HG02759 (cell line): Measurements from ENCODE around the gene PGBD4.

Source experiments
- ATAC-seq: cut with Tn5 transposase; IDR thresholded peaks from one replicate; pipeline ENCODE4 v1.9.1; 2021; ENCODE audit warnings: mild to moderate bottlenecking, moderate library complexity; ENCODE audit not compliant: unreplicated experiment

PGBD4 gene

DNA sequence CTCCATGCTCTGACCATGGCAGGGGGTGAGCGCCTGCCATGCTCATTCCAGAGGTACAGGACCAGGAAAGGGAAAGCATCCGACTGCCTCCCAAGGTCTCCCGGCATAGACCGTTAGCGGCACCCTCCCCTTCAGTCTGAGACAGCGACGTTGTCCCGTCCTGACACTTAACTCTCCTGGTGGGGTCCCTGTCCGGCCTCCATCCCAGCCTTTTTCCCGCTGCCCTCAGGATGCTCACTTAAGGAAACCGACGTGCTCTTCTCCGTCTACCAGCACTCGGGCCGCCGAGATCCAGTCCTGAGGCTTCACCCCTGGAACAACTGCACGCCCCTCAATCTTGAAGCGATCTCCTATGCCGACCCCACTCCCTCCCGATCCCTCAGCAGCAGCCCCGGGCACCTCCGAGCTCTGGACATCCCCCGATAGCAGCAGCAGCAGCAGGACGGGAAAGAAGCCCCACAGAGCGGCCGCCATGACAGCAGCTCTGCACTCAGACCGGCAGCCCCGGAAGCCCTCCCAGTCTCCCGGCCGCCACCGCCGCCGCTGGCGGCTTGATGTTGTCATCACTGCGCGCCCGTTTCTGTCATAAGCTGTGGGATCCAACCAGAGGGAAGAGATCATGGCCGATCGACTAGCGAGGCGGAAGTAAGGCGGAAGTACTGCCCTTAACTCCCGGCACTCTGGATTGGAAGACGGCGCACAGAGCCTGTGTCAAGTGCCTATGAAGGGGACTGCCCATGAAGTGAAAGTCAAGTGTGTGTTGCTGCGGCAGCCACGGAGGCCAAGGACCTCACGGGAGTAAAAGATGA lies at the start of gene PGBD4, which contains the start of gene EMC7:
PGBD4 (plus strand) TSS at position 718 of the 809 bp plus-strand sequence. CDS start 449 bp downstream, outside the sequence.
EMC7 (minus strand) TSS at position 497 of the 809 bp plus-strand sequence; CDS start at position 474, 23 bp downstream.
- ATAC-seq: peak; percentile 99

DNA sequence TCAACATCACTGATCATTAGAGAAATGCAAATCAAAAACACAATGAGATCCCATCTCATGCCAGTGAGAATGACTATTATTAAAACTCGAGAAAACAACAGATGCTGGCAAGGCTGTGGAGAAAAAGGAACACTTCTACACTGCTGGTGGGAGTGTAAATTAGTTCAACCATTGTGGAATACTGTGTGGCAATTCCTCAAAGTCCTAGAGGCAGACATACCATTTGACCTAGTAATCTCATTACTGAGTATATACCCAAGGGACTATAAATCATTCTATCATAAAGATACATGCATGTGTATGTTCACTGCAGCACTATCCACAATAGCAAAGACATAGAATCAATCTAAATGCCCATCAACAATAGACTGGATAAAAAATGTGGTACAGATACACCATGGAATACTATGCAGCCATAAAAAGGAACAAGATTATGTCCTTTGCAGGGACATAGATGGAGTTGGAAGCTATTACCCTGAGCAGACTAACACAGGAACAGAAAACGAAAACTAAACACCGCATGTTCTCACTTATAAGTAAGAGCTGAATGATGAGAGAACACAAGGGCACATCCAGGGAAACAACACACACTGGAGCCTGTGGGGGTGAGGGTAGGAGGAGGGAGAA lies 47.7 kb upstream of the PGBD4 start:
- ATAC-seq: no peak

DNA sequence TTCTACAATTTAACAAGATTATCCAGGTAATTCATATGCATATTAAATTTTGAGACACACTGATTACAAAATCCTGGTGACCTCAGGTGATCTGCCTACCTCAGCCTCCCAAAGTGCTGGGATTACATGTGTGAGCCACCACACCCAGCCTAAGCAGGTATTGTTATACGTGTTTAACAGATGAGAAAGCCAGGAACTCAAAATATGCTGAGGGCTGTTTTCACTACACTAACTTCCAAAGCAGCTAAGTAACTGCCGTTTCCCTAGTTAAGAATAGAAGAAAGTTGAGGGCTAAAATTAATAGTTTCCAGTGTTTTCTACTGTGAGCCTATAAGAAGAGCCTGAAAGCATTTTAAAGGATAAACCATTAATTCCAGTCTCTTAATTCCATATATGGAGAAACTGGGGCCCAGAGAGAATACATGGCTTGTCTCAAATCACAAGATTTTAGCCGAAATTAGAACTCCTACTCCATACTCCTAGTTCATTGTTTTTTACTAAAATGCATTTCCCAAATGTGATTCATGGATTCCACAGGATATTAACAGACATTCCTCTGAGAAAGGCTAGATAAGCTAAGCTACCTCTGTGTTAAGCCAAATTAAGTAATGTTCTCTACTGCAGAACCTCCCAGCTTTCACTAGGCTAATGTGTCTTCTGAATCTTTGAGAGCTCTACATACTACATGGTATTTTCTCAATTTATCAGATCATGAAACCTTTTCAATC lies 45.9 kb upstream of the PGBD4 start:
- ATAC-seq: no peak

DNA sequence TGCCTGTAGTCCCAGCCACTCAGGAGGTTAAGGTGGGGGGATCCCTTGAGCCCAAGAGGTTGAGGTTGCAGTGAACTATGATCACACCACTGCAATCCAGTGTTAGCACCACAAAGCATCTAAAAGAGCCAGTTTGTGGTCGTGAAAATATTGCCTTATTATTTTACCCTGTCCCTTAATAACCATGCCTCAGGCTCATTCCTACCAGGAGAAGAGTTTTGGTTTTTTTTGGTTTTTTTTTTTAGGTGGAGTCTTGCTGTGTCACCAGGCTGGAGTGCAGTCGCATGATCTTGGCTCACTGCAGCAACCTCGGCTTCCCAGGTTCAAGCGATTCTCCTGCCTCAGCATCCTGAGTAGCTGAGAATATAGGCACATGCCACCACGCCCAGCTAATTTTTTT lies 45.0 kb upstream of the PGBD4 start:
- no peak for ATAC-seq

DNA sequence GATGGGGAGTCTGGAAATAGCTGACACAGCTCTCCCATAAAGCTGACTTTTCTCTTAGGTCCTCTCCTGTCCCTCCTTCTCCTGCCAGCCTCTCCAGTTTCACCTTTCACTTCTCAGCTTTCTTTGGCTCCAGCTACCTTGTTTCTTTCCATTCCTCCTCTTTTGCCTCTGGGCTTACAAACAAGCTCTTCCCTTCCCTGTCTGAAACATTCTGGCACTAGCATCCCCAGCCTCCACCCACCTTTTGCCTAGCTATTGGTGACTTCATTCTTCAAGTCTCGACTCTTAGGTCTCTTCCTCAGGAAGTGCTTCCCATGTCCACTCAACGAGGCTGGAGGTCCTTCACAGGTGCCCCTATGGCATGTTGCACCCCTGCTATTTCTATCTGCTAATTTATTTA lies 42.4 kb upstream of the PGBD4 start:
- no peak for ATAC-seq

DNA sequence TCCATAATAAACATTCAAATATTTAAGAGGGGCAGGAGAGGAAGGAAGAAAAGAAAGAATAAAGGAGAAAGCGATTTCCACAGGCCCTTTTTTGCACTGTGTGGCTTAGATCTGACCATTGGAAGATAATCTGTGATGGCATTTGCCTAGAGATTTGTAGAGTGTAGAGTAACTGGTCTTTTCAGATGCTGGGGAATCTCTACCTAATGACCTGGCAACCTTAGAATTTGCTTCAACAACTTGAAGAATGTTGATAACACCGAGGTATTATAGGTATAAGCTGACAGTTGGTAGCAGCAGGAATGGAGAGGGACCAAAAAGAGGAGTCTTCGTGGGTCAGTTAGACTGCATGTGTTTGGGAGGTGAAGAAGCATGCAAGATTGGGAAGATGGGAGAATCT lies 41.9 kb upstream of the PGBD4 start:
- no peak for ATAC-seq

DNA sequence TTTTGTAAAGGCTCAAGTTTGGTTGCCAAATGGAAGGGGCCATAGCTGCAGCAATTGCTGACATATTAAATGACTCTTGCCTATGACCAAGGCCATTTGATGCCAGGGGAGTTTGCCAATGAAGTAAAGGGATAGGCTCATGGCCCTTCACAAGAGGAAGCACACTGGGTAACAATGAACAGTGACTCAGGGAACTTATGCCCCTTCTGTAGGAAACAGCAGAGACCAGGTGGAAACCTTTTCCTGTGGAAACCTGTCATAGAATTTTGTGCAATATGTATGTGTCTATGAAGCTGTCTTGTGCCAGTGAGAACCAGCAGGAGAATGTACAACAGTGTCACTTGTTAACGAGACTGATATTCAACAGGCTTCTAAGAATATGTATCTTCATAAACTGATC lies 37.4 kb upstream of the PGBD4 start:
- ATAC-seq: no peak

DNA sequence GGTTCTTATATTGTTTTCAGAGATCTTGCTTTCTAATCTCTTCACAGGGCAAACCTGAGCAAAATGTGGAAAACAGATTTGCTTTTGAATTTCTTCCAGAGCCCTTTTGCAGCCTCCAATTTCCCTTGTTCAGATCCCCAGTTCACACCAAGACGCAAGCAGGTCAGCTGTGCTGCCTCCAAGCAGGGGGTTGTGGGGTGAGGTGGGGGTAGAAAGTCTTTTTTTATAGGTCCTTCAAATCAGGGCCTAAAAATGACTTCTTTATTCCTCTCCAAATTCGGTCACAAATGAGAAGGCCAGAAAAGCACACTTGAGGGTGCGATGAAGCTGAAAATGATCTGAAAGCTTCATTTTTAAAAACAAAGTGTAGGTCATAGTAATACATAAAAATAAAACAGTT lies 36.6 kb upstream of the PGBD4 start:
- ATAC-seq: no peak

DNA sequence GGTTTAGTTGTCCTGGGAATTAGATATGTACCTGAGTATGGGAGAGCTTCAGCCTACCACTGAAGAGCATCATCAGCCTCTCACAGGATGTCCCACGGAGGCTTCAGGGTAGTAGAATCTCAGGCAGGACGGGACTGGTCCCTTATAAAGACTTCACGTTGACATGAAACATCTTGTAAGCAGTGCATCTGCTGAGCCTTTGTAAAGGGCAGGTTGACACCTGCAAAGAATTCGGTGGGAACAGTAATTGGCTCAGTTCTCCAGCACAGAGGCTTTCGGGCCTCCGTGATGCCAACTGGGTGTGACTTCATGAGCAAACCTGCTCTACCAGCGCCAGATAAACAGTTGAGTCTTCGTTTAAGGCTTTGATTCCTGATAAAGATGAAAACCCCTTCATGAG lies 35.9 kb upstream of the PGBD4 start:
- no peak for ATAC-seq

DNA sequence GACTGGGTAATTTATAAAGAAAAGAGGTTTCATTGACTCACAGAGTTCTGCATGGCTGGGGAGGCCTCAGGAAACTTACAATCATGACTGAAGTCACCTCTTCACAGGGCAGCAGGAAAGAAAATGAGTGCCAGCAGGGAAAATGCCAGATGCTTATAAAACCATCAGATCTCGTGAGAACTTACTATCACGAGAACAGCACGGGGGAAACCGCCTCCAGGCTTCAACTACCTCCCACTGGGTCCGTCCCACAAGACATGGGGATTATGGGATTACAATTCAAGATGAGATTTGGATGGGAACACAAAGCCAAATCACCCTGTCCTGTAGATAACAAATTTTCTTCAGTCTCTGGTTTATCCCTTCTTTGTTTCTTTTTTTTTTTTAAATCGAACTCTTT lies 31.9 kb upstream of the PGBD4 start:
- no peak for ATAC-seq

DNA sequence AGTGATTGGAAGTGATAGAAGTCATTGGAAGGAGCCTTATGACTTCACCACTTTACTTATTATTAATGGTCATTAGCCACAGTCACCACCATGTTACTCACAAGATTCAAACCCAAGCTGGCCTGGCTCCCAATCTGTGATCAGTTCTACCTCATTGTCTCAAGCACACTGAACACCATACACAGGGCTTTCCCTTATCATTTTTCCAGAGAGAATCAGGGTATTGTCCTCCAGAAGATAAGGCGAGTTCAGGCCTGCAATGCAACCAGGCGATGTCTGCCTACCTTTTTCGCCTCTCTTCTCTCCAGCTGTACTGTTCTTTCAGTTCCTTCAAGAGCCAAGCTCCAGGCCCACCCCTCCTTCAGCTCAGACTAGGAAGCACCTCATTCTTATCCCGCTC lies 25.1 kb upstream of the PGBD4 start:
- ATAC-seq: no peak

DNA sequence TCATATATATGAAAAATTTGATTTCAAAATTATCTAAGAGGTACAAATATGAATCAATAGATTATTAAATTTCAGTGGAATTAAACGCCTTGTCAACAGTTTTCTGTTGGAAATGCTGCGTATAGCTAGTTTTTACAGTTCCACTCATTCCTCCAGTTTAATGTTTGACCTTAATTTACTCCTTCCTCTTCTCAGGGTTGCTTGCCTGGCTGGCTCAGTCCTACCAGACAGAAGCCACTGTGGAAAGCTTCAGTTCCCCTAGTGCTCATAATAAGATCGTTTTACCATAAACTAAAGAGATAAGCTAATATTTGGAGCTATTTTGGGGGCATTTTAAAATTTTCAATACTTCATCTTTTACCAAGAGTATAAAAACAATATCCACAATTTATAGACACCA lies 23.0 kb upstream of the PGBD4 start:
- ATAC-seq: no peak

DNA sequence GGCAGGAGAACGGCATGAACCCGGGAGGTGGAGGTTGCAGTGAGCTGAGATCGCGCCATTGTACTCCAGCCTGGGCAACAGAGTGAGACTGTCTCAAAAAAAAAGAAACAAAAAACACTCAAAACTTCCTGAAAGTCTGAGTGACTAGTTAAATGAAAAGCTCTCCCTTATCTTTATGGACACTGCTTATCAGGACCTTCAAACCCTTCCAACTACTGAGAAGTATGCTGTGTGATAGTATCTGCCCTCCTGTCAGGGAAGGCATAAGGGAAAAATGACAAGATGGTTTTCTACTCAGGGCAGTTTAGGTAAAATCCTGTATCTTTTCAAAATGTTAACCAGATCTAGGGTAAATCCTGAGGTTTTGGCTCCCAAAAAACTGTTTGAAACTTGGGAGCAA lies 22.0 kb upstream of the PGBD4 start:
- ATAC-seq: no peak

DNA sequence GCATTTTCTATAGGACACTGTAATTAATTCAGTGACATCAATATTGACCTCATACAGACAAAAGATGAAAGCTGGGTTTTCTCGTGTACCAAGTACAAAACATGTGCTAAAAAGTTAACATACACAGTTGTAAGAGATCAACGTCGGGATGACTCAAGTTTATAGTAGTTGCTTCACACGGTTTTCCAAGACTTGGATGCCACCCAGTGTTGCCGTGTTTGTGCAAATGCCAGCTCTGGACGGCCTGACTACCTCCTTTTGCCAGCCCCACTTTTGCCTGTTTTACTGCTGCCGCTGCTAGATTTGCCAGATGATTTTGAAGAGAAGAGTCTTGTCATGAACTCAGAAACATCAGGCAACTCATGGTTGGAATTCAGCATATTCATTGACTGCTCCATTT lies 17.8 kb upstream of the PGBD4 start:
- ATAC-seq: no peak

DNA sequence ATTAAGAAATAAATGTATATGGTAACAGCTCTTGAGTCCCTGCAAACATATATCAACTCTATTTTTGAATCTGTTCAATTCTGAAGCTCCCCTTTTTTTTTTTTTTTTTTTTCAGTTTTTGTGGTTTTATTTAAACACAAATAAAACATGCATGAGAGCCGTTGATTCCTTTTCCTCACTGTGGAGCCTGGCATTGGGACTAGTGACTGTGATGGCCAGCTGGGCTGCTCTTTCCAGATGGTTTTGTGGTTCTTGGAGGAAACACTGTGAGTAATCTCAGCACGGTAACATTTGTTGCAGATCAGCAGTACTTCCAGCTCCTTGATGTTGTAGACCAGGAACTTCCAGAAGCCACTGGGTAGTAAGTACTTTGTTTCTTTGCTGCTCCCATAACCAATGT lies 16.1 kb upstream of the PGBD4 start:
- no peak for ATAC-seq

DNA sequence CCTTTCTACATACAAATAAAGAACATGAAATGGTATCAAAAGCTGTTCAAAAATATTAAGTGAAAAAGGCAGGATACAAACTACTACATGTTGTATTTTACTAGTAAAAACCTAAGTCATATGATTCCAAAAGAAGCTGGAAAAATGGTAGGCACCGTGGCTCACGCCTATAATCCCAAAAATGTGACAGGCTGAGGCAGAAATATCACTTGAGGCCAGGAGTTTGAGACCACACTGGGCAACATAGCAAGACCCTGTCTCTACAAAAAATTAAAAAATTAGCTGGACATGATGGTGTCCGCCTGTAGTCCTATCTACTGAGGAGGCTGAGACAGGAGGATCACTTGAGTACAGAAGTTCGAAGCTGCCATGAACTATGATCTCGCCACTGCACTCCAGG lies 2.0 kb upstream of the PGBD4 start:
- ATAC-seq: no peak

DNA sequence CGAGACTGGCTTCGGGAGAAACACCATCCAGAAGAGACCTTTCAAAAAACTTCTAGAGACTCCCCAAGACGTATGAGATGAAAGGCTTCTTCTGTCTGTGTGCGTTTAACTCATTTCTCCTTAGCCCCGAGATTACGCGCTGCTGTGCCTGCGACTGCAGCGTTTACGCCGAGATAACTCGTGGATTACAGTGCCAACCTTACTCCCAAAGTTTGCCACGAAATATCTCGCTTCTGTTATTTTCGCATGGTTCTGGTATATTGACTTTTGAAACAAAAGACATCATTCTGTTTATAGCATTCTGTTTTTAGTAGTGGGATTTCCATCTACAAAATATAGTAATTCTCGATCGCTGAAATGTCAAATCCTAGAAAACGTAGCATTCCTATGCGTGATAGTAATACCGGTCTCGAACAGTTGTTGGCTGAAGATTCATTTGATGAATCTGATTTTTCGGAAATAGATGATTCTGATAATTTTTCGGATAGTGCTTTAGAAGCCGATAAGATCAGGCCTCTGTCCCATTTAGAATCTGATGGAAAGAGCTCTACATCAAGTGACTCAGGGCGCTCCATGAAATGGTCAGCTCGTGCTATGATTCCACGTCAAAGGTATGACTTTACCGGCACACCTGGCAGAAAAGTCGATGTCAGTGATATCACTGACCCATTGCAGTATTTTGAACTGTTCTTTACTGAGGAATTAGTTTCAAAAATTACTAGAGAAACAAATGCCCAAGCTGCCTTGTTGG lies 467 bp downstream of the PGBD4 start:
- no peak for ATAC-seq

DNA sequence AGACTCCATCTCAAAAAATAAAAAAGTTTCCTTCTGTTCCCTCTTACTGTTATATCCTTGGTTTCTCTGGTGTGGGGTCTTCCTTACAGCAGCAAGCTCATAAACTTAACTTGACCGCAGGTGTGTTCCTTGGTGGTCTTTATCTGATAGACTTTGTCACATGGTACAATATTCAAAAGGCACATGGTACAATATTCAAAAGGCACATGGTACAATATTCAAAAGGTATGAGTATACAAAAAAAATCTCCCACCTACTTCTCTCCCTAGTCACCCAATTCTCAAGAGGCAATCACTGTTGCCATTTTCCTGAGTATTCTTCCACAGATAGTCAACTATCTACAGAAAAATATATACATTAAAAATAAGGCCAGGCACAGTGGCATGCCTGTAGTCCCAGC lies 4.5 kb downstream of the PGBD4 start:
- ATAC-seq: no peak

DNA sequence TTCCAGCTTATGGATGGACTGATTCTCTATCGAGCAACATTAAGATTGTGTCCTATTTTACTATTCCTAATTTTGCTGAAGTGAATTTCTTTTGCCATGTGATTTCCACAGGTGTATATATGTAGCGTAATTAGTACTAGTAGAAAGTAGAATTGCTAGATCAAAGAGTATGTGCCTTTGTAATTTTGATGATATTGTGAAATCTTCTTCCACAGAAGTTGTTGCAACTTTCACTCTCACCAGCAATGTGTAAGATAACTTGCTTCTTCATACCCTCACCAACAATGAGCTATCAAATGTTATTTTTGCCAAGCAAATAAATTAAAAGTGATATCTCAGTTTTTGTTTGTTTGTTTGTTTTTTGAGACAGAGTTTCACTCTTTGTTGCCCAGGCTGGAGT lies 5.4 kb downstream of the PGBD4 start:
- ATAC-seq: no peak

DNA sequence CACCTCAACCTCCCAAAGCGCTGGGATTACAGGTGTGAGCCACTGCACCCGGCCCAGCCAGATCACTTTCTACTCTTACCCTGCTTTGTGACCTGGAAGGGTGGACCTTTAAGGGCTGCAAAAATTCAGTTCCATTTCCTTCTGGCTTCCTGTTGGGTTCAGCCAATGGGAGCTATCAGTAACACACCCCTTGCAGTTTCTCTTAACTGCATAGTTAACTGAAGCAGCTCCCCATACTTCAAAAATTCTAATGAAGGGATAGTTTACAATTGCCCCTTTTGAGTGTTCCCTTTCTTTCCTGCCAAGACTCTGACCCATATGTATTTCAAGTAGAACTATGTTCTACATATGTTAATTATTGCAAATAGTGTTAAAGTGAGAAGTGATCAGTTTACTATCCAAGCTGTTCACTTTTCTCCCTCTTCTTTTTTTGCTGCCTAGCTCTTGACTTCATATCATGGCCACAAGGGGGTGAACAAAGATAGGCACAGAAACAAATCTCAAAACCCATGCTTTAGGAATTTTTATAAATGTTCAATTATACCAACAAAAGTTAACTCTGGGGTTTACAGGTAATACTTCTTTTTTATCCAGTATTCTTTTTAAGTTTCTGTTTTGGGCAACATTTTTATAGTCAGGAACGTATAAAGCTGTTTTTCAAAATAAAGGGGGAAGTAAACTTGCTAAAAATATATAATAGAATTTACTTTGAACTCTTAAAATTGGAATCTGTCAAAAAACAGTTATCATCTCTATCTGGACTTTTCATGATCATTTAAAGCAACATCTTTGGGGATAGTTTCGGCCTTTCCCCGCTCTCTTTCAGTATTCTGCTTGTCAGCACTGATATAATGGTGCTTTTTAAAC lies 8.1 kb downstream of the PGBD4 start:
- no peak for ATAC-seq
